GM12875 (cell line): Measurements from ENCODE around the gene PLEKHN1.

Experiments
- H3K4me3 ChIP-seq: one replicate; pipeline ENCODE4 v1.5.1; 2011; ENCODE audit warnings: low read depth, low read length, control low read depth
- CTCF ChIP-seq: IDR thresholded peaks from 2 replicates; pipeline ENCODE4 v1.5.1; 2011; ENCODE audit warnings: low read depth, mild to moderate bottlenecking, control low read depth, inconsistent platforms, low read length, moderate library complexity, borderline replicate concordance; ENCODE audit not compliant: insufficient read depth

PLEKHN1 gene

GRCh38 chr1:1023700-1024099, 57.4 kb downstream of the PLEKHN1 start:
- no peak for TF ChIP-seq CTCF
- no peak overlapping the region for H3K4me3 ChIP-seq

- TF ChIP-seq CTCF: no peak
- no peak overlapping the region for H3K4me3 ChIP-seq
These were observed 58.0 kb downstream of the PLEKHN1 start for GRCh38 chr1:1024149-1024770.

- TF ChIP-seq CTCF: no peak
- no peak overlapping the region for H3K4me3 ChIP-seq
These were observed 58.8 kb downstream of the PLEKHN1 start for GRCh38 chr1:1024771-1025699.
